Right lobe of liver (tissue), 6 donors: ENCODE measurements around the gene C2CD4D. TPM values are rescaled to one million over a fixed set of nuclear protein-coding genes. Genes with fewer than 3 reads are reported as not detected.

Experiments
- ATAC-seq, 4 donors: fragments of 200-7000 bp; cut with Tn5 transposase; one replicate each; pipeline ENCODE4 v1.9.1; 2020; ENCODE audit warnings: mild to moderate bottlenecking in 4 of 4, moderate library complexity in 4 of 4
- DNase-seq, 3 donors: peaks; one replicate each; pipeline ENCODE4 v3.0.0-alpha.2; 2020
- H3K27ac ChIP-seq, 3 donors: fragments of 200-600 bp; one replicate each; pipeline ENCODE4 v1.8.0; 2022
- H3K27me3 ChIP-seq, 2 donors: fragments of 200-600 bp; one replicate each; pipeline ENCODE4 v1.8.0; 2022
- H3K36me3 ChIP-seq, 4 donors: fragments of 200-600 bp; sonication (generic) in 1 of 4; one replicate each; pipeline versions ENCODE4 v1.5.1 to v1.8.0; 2017 to 2022; ENCODE audit warnings: control low read depth in 1 of 4
- H3K4me1 ChIP-seq, 4 donors: fragments of 200-600 bp; sonication (generic) in 1 of 4; one replicate each; pipeline versions ENCODE4 v1.5.1 to v1.8.0; 2017 to 2022; ENCODE audit warnings: control low read depth in 1 of 4
- H3K4me3 ChIP-seq, 3 donors: fragments of 200-600 bp; one replicate each; pipeline ENCODE4 v1.8.0; 2022
- H3K9me3 ChIP-seq, 4 donors: fragments of 200-600 bp; sonication (generic) in 1 of 4; one replicate each; pipeline versions ENCODE4 v1.5.1 to v1.8.0; 2017 to 2022; ENCODE audit warnings: control low read depth in 1 of 4
- CTCF ChIP-seq, 4 donors: fragments of 200-600 bp in 3 of 4; fragments of 450-650 bp in 1 of 4; IDR thresholded peaks; one replicate each; pipeline versions ENCODE4 v1.5.1 to v1.8.0; 2016 to 2022; ENCODE audit warnings: antibody characterized with exemption in 4 of 4, mild to moderate bottlenecking in 2 of 4
- POLR2A ChIP-seq: fragments of 450-650 bp; IDR thresholded peaks from one replicate; pipeline ENCODE4 v1.6.1; 2017; ENCODE audit warnings: antibody characterized with exemption, mild to moderate bottlenecking
- WGBS: methylation state at CpG from one replicate; pipeline ENCODE4 v1.1.6; 2018; ENCODE audit warnings: low coverage, low lambda C conversion rate; ENCODE audit not compliant: insufficient coverage; ENCODE audit errors: missing lambda C conversion rate; 5-methylcytosine and 5-hydroxymethylcytosine counted together
- intact Hi-C, 2 donors: fragments of 100-400 bp; cut with DNase I; formaldehyde crosslinking; loops; one replicate each; pipeline versions ENCODE4 v1.11.2 to v1.14.1; 2022
- total RNA-seq, 6 experiments: library from RNA; depleted of rRNA in 2 of 6; stranded (reverse); fragments of >200 nt in 2 of 6; fragmentation: NEBNext Ultra II Directional in 3 of 6; extraction: Animal tissue kit (Norgen Biotek cat#: 25700) in 3 of 6; gene quantifications; one replicate each; pipeline versions ENCODE4 v1.1.0 to v1.2.4, GENCODE V29; 2016 to 2023
- donor health status: DM: no; HTN: yes; CAD: no.
- donor health status: DM: no; HTN: no; CAD: no.
- donor health status: DM: no; HTN: no; CAD: no.
- donor health status: DM: no; HTN: yes; CAD: no.
- donor health status: DM: no; HTN: yes; CAD: no.

C2CD4D gene
- total RNA-seq, 6 experiments from 2014 or later, result not detected

- Histone ChIP-seq H3K27me3 (no peaks in the 10 kb centered on the region), H3K4me1 (peaks cover 0 to 11% (median 7%) of the 10 kb centered on the region in 4 donors), H3K27ac (no peak overlapping the region), H3K36me3 (peaks cover 0 to 44% (median 22%) of the 10 kb centered on the region in 4 donors), H3K9me3 (no peaks in the 10 kb centered on the region), H3K4me3 (no peak overlapping the region)
- intact Hi-C loops, result no loop called here
- WGBS, result 93% methylated on average over 5 of the region's 15 CpGs
- peak in 1 of 3 donors; percentile 32 for DNase-seq
- TF ChIP-seq POLR2A, result no peak
- TF ChIP-seq CTCF (IDR thresholded peaks at IDR 0.05), result no peak
- ATAC-seq, result peak in 1 of 4 donors; percentile 8
These were observed 25.2 kb downstream of the C2CD4D start for GRCh38 chr1:151814426-151814825.

GRCh38 chr1:151813271-151813977 is 26.2 kb downstream of the C2CD4D start:
- peak in 1 of 3 donors; percentile 37 for DNase-seq

GRCh38 chr1:151811181-151811580 is 28.4 kb downstream of the C2CD4D start:
- intact Hi-C loops, result no loop called here
- no peak overlapping the region for H3K27ac ChIP-seq
- no peaks in the 10 kb centered on the region for H3K27me3 ChIP-seq
- peak in 1 of 3 donors; percentile 40 for DNase-seq
- H3K4me3 ChIP-seq, result no peak overlapping the region
- no peaks in the 10 kb centered on the region for H3K9me3 ChIP-seq
- no peaks in the 10 kb centered on the region for H3K4me1 ChIP-seq
- 66% methylated on average over 5 of the region's 9 CpGs for WGBS
- peaks cover 0 to 58% (median 20%) of the 10 kb centered on the region in 4 donors for H3K36me3 ChIP-seq
- ATAC-seq, result no peak
- no peak for TF ChIP-seq CTCF (IDR thresholded peaks at IDR 0.05)
- TF ChIP-seq POLR2A, result no peak

More at GRCh38 chr1:151813271-151813977, 26.2 kb downstream of the C2CD4D start:
- TF ChIP-seq CTCF (IDR thresholded peaks at IDR 0.05) (no peak), POLR2A (no peak)
- H3K27me3 ChIP-seq, result no peaks in the 10 kb centered on the region
- H3K36me3 ChIP-seq, result peaks cover 0 to 50% (median 23%) of the 10 kb centered on the region in 4 donors
- ATAC-seq, result peak in 1 of 4 donors; percentile 1
- peaks cover 0 to under 1% (median under 1%) of the 10 kb centered on the region in 4 donors for H3K4me1 ChIP-seq
- intact Hi-C loops, result no loop called here
- WGBS, result 79% methylated on average over 5 of the region's 12 CpGs
- no peaks in the 10 kb centered on the region for H3K9me3 ChIP-seq
- no peak overlapping the region for H3K27ac ChIP-seq
- no peak overlapping the region for H3K4me3 ChIP-seq

GRCh38 chr1:151809985-151810556 is 29.5 kb downstream of the C2CD4D start:
- no peak for TF ChIP-seq POLR2A
- no peak for TF ChIP-seq CTCF (IDR thresholded peaks at IDR 0.05)
- intact Hi-C loops, result no loop called here
- Histone ChIP-seq H3K4me1 (no peaks in the 10 kb centered on the region), H3K4me3 (no peak overlapping the region), H3K27me3 (no peaks in the 10 kb centered on the region), H3K27ac (no peak overlapping the region), H3K9me3 (no peaks in the 10 kb centered on the region), H3K36me3 (peaks cover 0 to 55% (median 16%) of the 10 kb centered on the region in 4 donors)
- DNase-seq, result no peak
- 100% methylated on average over 1 of the region's 1 CpG for WGBS
- ATAC-seq, result no peak
